ENCODE data around the gene HACE1. TPM values are rescaled to one million over a fixed set of nuclear protein-coding genes. Genes with fewer than 3 reads are reported as not detected.

HACE1 gene
- total RNA-seq, 1 donor from 2014 or later, result 5.9 TPM

DNA sequence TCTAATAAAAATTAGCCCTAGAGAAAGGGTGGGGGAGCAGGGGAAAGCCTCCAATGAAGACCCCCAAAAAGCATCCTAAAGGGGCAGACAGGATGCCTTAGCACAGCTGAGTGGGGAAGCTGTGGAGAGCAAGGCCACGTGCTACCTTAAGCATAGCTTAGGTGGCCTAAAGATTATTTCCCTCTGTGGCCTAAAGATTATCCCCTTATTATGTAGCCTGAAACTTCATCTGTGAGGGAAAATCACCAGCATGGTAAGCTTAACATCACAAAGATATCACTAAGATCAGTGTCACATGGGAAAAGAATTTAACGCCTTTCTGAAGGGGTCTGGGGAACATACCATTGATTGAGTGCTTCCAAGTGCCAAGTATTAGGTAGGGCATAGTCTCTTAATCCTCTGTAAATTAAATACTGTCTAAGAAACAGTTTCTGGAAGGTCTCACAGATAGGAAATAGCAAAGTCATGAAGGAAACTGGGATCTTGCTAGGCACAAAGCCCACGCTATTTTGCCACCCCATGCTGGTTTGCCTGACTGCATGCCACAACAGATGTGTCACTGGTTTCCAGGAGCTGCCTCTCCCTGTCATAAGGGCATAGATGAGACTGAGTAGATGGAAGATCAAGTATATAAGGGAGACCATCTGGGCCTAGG is 170.0 kb downstream of the HACE1 start:
- TF ChIP-seq, protein P1, sequence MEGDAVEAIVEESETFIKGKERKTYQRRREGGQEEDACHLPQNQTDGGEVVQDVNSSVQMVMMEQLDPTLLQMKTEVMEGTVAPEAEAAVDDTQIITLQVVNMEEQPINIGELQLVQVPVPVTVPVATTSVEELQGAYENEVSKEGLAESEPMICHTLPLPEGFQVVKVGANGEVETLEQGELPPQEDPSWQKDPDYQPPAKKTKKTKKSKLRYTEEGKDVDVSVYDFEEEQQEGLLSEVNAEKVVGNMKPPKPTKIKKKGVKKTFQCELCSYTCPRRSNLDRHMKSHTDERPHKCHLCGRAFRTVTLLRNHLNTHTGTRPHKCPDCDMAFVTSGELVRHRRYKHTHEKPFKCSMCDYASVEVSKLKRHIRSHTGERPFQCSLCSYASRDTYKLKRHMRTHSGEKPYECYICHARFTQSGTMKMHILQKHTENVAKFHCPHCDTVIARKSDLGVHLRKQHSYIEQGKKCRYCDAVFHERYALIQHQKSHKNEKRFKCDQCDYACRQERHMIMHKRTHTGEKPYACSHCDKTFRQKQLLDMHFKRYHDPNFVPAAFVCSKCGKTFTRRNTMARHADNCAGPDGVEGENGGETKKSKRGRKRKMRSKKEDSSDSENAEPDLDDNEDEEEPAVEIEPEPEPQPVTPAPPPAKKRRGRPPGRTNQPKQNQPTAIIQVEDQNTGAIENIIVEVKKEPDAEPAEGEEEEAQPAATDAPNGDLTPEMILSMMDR (IDR thresholded peaks at IDR 0.05; ENCODE audit: borderline replicate concordance), result no peak
- Histone ChIP-seq H3K27me3 (ENCODE audit: low read depth) (no peaks in the 10 kb centered on the region), H3K4me3 (no peak overlapping the region), H3K9me3 (replicated peaks) (peaks cover 5% of the 10 kb centered on the region), H3K36me3 (no peaks in the 10 kb centered on the region), H3K4me1 (no peaks in the 10 kb centered on the region), H3K27ac (replicated peaks) (no peak overlapping the region)
- intact Hi-C loops (cut with micrococcal nuclease), result no loop called here
- no peak for DNase-seq

DNA sequence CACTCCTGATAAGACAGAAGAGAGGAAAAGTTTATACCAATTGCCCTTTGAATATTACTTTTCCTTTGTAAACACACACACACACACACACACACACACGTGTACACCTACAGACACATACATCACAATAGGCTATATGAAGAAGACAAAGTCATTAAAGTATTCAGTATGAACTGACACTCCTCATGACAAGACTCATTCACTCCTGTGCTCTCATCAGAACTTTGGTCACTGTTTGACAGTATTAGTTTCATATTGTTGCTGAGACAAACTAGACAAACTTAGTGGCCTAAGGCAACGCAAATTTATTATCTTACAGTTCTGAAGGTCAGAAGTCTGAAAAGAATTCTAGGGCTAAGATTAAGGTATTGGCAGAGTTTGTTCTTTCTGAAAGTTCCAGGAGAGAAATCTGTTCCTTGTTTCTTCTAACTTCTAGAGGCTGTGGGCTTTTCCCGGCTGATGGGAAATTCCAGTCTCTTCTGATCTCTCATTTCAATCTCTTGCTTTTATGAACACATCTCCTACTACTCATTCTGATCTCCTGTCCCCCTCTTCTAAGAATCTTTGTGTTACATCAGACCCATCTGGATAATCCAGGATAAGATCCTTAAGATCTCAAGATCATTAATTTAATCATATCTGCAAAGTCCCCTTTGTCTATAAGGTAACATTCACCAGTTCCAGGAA is 171.3 kb downstream of the HACE1 start:
- H3K27me3 ChIP-seq (ENCODE audit: low read depth), result no peaks in the 10 kb centered on the region
- no peak for DNase-seq
- no peak overlapping the region for H3K27ac ChIP-seq (replicated peaks)
- intact Hi-C loops (cut with micrococcal nuclease), result no loop called here
- peaks cover 5% of the 10 kb centered on the region for H3K9me3 ChIP-seq (replicated peaks)
- no peaks in the 10 kb centered on the region for H3K36me3 ChIP-seq
- TF ChIP-seq, protein P1 (IDR thresholded peaks at IDR 0.05; ENCODE audit: borderline replicate concordance), result no peak
- no peak overlapping the region for H3K4me3 ChIP-seq
- no peaks in the 10 kb centered on the region for H3K4me1 ChIP-seq

DNA sequence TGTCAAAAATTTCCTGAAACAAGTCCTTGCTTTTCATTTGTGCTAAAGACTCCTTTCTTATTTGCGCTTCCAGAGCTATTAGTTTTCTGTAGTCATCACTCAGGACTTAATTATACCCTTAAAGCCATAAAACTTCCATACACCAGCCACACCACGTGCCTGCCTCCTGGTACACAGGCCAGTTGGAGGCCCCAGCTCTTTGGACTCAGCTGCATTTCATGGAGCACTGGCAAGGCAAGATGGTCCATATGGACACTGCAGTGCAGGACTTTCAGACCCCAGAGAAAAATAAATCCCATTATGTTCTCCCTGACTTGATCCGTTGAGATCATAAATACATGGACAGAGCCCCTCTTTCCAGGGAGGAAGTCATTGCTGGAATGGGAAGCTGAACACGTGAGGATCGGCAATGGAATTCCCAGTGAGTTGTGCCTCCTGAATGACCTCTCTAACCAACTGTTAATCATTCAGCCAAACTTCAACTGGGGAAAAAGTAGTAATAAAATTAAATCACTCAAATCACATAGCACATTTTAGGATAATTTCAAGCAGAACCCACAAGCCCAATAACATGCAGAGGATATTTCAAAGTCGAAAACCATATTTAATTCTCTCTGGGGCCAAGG is 173.1 kb downstream of the HACE1 start:
- intact Hi-C loops (cut with micrococcal nuclease), result no loop called here

DNA sequence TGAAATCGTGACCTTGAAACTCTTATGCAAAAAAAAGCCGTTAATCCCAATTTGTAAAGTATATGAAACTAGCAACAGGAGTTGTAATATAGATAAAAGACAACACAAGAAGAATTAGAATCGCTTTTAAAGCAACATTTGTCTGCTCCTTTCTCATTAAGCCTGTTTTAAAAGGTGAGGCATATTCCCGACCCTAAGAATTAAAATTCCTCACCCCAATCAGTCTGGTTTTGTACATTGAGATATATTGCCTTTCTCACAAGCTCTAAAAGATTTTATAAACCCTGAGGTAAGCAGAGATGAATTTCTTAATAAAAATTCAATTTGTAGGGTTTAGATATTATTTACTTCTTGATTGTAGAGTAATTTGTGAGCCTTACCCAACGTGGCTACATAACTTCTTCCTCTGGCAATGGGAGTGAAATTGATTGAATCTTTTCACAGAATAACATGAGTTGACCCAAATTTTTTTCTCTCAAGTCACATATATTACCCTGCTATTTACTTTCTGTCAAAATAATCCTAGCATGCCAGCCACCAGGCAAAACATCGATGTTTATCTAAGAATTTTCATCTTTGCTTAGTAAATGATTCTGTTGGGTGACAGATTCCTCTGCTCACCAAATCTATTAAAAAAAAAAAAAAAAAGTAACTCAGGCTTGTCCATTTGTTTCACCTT is 173.7 kb downstream of the HACE1 start:
- Histone ChIP-seq H3K9me3 (replicated peaks) (peaks cover 5% of the 10 kb centered on the region), H3K27me3 (ENCODE audit: low read depth) (no peaks in the 10 kb centered on the region), H3K36me3 (no peaks in the 10 kb centered on the region), H3K27ac (replicated peaks) (no peak overlapping the region), H3K4me1 (no peaks in the 10 kb centered on the region), H3K4me3 (no peak overlapping the region)
- TF ChIP-seq, protein P1 (IDR thresholded peaks at IDR 0.05; ENCODE audit: borderline replicate concordance), result no peak
- DNase-seq, result no peak
- intact Hi-C loops (cut with micrococcal nuclease), result no loop called here

More for the DNA sequence above, 173.1 kb downstream of the HACE1 start:
- Histone ChIP-seq H3K4me3 (no peak overlapping the region), H3K9me3 (replicated peaks) (peaks cover 5% of the 10 kb centered on the region), H3K36me3 (no peaks in the 10 kb centered on the region), H3K4me1 (no peaks in the 10 kb centered on the region), H3K27me3 (ENCODE audit: low read depth) (no peaks in the 10 kb centered on the region), H3K27ac (replicated peaks) (no peak overlapping the region)
- TF ChIP-seq, protein P1 (IDR thresholded peaks at IDR 0.05; ENCODE audit: borderline replicate concordance), result no peak
- no peak for DNase-seq

DNA sequence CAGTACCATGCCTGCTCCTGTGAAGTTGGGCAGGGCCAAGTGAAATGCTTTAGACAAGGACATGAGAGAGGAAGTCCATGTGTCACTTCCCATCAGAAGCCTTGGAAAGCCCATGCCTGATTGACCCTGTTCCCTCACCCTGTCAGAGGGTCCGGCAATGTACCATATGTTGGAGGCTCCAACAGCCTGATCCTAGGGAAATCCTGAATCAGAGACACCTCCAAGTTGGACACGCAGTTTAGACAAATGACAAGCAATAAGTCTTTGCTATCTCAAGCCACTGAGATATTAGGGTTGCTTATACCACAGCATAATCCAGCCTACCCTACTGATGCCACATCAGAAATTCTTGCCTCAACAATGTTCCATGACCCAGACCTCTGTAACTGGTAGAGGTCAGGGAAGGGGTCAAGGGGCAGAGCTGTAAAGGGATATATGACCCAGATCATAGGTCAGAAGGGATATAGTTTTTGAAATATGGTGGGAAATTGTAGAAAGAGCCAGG is 174.8 kb downstream of the HACE1 start:
- no peak for DNase-seq
- H3K27me3 ChIP-seq (ENCODE audit: low read depth), result no peaks in the 10 kb centered on the region
- no peaks in the 10 kb centered on the region for H3K36me3 ChIP-seq
- no peaks in the 10 kb centered on the region for H3K4me1 ChIP-seq
- TF ChIP-seq, protein P1 (IDR thresholded peaks at IDR 0.05; ENCODE audit: borderline replicate concordance), result no peak
- no peak overlapping the region for H3K4me3 ChIP-seq
- peaks cover 2% of the 10 kb centered on the region for H3K9me3 ChIP-seq (replicated peaks)
- no peak overlapping the region for H3K27ac ChIP-seq (replicated peaks)
- intact Hi-C loops (cut with micrococcal nuclease), result no loop called here
